ENCODE measurements around the gene OLR1. TPM values are rescaled to one million over a fixed set of nuclear protein-coding genes. Genes with fewer than 3 reads are reported as not detected.
"Not testable (repeated sequence)": the region's sequence is repeated elsewhere in the genome, so short reads cannot be mapped to it uniquely, and the experiment has no call there.

Gene OLR1
- total RNA-seq, 4 donors from 2014 or later: 0.33 to 2.4 (median 0.87) TPM

- TF ChIP-seq POLR2A (IDR thresholded peaks at IDR 0.05) (no peak), CTCF (IDR thresholded peaks at IDR 0.05) (no peak)
Measured at GRCh38 chr12:10205220-10205807, 33.4 kb upstream of the OLR1 start.

GRCh38 chr12:10204495-10204894, 32.6 kb upstream of the OLR1 start:
- H3K27me3 ChIP-seq; H3K9me3 ChIP-seq; H3K4me3 ChIP-seq (replicated peaks in 1 of 3); H3K36me3 ChIP-seq; H3K27ac ChIP-seq; H3K4me1 ChIP-seq; intact Hi-C loops (cut with DNase I); DNase-seq: not testable (repeated sequence)
- WGBS, 2 donors: 84 to 88% methylated on average over 2 of the region's 2 CpGs

More at GRCh38 chr12:10205220-10205807, 33.4 kb upstream of the OLR1 start:
- Histone ChIP-seq H3K27ac (no peak overlapping the region), H3K4me3 (replicated peaks in 1 of 3) (no peak overlapping the region), H3K27me3 (no peaks in the 10 kb centered on the region), H3K9me3 (no peaks in the 10 kb centered on the region), H3K36me3 (no peaks in the 10 kb centered on the region), H3K4me1 (no peaks in the 10 kb centered on the region)
- WGBS, 2 donors: 86 to 90% methylated on average over 3 of the region's 3 CpGs
- no peak for DNase-seq
- intact Hi-C loops (cut with DNase I): no loop called here

- TF ChIP-seq POLR2A (IDR thresholded peaks at IDR 0.05) (no peak), CTCF (IDR thresholded peaks at IDR 0.05) (no peak)
- intact Hi-C loops (cut with DNase I): no loop called here
- H3K27me3 ChIP-seq: no peaks in the 10 kb centered on the region
- WGBS, 2 donors: 92 to 97% methylated on average over 5 of the region's 5 CpGs
- DNase-seq: no peak
- H3K36me3 ChIP-seq: no peaks in the 10 kb centered on the region
- no peaks in the 10 kb centered on the region for H3K4me1 ChIP-seq
- no peak overlapping the region for H3K4me3 ChIP-seq (replicated peaks in 1 of 3)
- no peak overlapping the region for H3K27ac ChIP-seq
- no peaks in the 10 kb centered on the region for H3K9me3 ChIP-seq
Measured at GRCh38 chr12:10197879-10198278, 25.9 kb upstream of the OLR1 start.

GRCh38 chr12:10196210-10196609, 24.3 kb upstream of the OLR1 start:
- H3K27ac ChIP-seq: no peak overlapping the region
- TF ChIP-seq POLR2A (IDR thresholded peaks at IDR 0.05) (no peak), CTCF (IDR thresholded peaks at IDR 0.05) (no peak)
- H3K4me3 ChIP-seq (replicated peaks in 1 of 3): no peak overlapping the region
- H3K27me3 ChIP-seq: no peaks in the 10 kb centered on the region
- no peaks in the 10 kb centered on the region for H3K36me3 ChIP-seq
- no peak for DNase-seq
- H3K4me1 ChIP-seq: no peaks in the 10 kb centered on the region
- no peaks in the 10 kb centered on the region for H3K9me3 ChIP-seq
- 78 to 81% methylated on average over 10 of the region's 10 CpGs for WGBS, 2 donors
- intact Hi-C loops (cut with DNase I): no loop called here

- WGBS, 2 donors: 92 to 94% methylated on average over 3 of the region's 3 CpGs
- Histone ChIP-seq H3K4me1 (no peaks in the 10 kb centered on the region), H3K27me3 (no peaks in the 10 kb centered on the region)
Measured at GRCh38 chr12:10194160-10194670, 22.3 kb upstream of the OLR1 start.

More at GRCh38 chr12:10194160-10194670, 22.3 kb upstream of the OLR1 start:
- TF ChIP-seq CTCF (IDR thresholded peaks at IDR 0.05): no peak
- DNase-seq: no peak
- H3K9me3 ChIP-seq: no peaks in the 10 kb centered on the region
- no peak overlapping the region for H3K27ac ChIP-seq
- intact Hi-C loops (cut with DNase I): no loop called here
- no peaks in the 10 kb centered on the region for H3K36me3 ChIP-seq
- H3K4me3 ChIP-seq (replicated peaks in 1 of 3): no peak overlapping the region
